ENCODE data around the gene BTBD1.

The BTBD1 gene

DNA sequence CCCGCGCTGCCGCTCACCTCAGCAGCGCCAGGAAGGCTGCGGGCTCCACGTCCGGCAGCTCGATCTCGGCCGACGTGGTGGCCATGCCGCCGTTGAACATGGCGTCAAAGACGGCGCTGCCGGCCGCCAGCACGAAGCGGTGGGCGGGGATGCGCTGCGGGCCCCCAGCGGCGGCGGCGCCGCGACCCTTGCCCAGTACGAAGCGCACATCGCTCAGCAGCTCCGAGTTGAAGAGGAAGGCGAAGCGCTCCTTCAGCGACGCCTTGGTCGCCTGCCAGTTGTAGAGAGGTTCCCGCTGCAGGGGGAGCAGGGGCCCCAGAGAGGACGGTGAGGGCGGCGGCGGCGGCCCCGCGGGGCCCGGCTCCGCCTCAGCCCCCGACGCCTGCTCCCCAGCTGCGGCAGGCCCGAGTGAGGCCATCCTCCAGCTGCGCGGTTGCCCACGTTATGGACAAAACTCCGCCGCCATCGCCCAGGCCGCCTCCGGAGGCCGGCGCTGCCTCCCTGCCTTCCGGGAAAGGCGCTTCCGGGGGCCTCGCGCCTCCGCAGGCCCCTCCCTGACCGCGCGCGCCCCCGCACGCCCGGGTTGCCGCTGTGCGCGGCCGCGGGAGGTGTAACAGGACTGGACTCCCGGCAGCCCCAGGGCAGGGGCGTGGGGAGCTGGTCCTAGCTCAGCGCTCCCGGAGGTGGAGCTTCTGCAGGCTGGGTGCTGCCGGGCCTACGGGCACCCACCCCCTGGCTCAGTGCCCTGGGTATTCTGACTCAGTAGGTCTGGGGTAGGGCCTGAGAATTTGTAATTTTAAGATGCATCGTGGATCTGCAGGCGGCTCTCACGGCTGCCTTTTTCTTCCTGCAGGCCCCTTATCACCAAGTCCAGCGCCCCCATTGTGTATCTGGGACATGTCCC lies at the start of gene BTBD1:
Gene BTBD1 (minus strand): TSS at position 519 of the 904 bp plus-strand sequence. CDS start 101 bp downstream, at position 418.
- DNase-seq (ENCODE audit: low read depth, low spot score) = peak; percentile 93

DNA sequence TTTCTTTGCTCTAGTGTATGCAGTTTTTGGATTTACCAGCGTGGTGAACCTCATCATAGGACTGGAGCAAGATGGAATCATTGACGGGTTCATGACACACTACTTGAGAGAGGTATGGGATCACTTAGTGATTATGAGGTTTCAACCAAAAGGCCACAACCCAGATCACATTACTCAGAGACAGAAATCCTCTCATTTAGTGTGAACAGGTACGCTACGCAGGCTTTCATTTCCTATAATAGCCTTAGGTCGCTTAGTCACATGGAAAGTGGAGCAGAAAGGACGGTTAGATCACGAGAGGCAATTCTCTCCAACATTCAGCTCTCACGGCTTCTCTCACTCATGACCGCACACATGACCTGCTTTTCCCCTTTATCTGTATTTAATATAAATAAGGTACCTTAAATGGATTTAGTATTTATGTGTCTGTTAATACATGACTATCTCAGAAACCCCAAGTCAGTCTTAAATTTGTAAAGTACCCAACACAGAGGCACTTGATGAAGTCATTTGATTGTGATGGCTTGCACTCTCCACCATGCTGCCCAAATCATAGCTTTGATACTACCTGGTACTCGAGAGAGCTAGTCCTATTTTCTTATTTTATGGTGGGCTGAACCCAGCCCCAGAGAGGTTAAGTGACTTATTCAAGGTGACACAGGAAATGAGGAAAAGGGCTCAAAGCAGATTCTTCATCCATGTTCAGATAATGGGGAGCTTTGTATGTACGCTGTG lies 48.9 kb upstream of the BTBD1 start:
- no peak for DNase-seq (ENCODE audit: low read depth, low spot score)
- H3K27ac ChIP-seq = no peak overlapping the region

More for the DNA sequence above, at the start of gene BTBD1:
- peak within 1 kb of the TSS; percentile 79 for H3K27ac ChIP-seq

DNA sequence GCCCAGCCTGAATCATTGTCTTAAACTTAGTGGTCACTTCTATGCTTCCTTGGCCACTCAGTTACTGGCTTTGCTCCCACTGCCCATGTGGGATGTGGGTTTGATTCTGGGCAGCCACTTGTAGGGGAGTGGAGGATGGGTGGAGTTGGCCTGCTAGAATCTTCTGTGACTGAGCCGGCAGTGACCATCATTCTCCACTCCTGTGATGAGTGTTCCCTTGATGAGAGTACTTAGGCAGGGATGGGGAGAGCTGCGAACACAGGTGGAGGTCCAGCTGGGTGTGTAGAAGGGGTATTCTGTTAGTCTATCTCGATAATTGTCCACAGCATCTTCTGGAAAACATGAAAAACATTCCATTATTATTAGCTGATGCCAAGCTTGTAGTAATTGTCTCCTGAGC lies 48.4 kb upstream of the BTBD1 start:
- H3K27ac ChIP-seq = no peak overlapping the region
- no peak for DNase-seq (ENCODE audit: low read depth, low spot score)

DNA sequence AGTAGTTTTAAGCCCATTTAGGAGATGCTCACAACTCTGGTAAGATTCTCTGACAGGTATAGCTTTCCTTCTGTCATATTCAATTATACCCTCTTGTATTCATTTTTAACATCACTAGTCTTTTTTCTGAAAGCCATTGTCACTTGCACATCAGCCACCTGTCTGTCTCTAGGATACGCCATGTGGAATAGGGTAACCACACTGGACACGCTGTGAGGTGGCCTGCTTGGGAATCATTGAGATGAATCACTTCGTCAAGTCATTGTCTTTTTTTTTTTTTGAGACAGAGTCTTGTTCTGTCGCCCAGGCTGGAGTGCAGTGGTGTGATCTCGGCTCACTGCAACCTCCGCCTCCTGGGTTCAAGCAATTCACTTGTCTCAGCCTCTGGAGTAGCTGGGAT lies 47.8 kb upstream of the BTBD1 start:
- no peak for DNase-seq (ENCODE audit: low read depth, low spot score)
- H3K27ac ChIP-seq = no peak overlapping the region

DNA sequence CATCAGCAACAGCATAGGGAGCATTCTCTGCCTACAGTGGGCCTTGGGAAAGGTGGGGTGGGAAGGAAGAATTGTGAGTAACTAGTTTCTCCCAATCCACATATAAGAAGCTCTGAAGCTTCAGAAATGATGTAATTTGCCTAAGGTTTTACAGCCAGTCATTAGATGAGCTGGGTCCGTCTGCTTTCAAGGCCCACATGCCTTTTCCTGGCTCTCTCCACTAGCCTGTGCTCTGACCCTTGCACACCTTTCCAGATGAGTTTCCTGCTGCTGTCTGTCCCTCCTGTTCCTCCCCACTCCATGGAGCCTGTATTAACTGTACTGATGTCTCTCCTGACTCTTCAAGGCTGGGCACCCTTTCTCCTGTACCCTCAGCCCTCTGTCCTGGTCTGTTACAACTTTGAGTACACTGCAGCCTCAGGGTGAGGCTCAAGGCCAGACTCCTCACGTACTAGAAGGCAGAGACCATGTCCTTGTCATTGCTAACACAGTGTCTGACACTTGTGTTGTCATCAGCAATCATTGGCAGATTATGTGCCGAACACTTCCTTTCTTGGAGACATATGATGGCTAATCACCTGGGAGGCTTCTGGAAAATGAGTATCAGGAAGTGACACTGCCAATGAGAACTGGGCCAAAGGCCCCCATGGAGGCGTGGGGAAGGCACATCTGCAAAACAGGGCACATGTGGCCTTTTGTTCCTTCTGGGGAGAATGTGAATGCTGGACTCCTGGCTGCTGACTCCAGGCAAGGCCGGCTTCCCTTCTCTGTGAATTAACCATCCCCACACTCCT lies 47.0 kb upstream of the BTBD1 start:
- DNase-seq (ENCODE audit: low read depth, low spot score) = no peak
- no peak overlapping the region for H3K27ac ChIP-seq

DNA sequence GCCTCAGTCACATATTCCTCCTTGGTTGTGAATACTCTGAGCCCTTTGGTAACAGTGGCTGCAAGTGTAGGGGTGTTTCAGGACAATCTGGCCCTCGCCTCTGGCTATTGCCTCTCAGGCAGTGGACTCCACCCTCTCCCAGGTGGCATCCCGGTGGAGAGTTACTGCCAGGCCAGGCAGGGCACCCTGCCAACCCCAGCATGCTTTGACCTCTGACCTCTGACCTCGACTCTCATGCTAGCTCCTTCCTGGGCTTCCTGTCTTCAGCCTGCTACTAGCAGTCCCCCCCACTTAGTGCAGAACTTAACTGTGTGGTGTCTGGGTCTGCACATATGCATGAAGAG lies 45.9 kb upstream of the BTBD1 start:
- no peak for DNase-seq (ENCODE audit: low read depth, low spot score)
- H3K27ac ChIP-seq = no peak overlapping the region

DNA sequence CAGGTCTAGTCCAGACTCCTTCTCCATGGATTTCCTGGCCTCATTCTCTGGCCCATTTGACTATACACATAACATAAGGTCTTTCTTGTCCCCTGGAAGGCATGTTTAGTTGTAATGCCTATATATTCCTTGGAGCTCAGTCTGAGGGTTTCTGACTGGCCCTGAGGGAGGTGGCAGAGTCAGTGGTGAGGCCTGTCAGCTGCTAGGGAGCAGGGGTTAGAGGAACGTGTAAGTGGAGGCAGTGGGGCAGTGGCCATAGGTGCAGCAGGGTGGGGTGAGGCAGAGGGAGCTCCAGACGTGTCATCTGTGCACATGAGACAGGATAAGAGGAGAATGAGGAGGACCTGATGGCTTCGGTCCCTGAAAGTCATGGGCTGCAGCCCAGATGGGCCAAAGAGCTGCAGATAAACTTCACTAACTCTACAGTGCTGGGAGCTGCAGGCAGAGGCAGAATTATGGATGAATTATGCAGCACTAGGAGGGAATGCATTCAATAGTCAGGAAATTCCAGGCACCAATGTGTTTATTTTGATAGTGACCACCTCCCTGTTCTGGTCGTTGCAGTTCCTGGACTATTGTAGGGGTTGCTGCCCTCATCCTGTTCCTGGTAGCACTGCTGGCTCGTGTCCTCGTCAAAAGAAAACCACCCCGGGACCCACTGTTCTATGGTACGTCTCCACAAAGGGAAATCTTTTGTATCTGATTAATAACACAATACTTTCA lies 45.3 kb upstream of the BTBD1 start:
- DNase-seq (ENCODE audit: low read depth, low spot score) = no peak

DNA sequence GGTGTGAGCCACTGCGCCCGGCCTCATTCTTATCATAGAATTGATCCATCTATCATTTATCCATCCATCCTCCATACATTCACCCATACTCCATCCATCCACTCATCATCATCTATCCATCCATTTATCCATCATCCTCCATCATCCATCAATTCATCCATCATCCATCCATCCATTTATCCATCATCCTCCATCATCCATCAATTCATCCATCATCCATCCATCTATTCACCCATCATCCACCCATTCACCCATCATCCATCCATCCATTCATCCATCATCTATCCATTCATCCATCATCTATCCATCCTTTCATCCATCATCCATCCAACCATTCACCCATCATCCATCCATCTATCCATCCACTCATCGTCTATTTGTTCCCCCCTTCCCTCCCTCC lies 44.1 kb upstream of the BTBD1 start:
- no peak for DNase-seq (ENCODE audit: low read depth, low spot score)
- no peak overlapping the region for H3K27ac ChIP-seq

More for the DNA sequence above, 45.3 kb upstream of the BTBD1 start:
- no peak overlapping the region for H3K27ac ChIP-seq

DNA sequence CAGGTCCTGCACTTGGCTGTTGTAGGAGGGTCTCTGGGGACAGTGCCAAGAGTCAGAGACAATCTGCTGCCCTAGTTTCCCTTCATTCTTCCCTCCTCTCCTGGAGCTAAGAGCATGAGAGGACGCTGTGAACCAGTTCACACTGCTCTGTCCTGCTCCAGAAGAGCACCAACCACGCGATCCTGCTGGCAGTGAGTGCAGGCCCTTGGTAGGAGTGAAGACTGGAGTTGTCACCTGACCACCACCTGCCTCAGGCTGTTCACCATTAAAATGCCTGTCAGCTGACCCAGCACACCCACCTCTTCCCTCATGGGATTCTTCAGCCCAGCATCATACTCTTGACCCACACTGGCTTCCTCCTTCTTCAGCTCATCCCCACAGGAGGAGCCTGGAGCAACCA lies 43.3 kb upstream of the BTBD1 start:
- no peak for DNase-seq (ENCODE audit: low read depth, low spot score)
- no peak overlapping the region for H3K27ac ChIP-seq

DNA sequence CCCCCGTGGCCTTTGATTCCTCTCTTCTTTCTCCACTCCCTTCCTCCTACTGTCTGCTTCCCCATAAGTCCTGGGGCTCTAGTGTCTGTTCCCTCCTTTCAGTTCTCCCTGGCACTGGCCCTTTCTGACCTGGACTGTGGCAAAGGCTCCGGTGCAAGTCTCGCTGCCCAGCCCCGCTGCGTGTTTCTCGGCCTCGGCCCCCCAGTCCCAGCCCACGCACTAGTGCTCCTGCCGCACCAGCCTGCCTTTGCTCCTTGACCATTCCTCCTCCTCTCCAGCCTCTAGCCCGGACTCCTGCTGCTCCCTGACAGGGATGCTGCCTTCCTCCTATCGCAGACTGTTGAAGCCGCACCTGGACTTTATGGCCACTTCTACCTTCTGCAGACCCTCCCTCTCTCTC lies 42.5 kb upstream of the BTBD1 start:
- no peak for DNase-seq (ENCODE audit: low read depth, low spot score)
- H3K27ac ChIP-seq = no peak overlapping the region

DNA sequence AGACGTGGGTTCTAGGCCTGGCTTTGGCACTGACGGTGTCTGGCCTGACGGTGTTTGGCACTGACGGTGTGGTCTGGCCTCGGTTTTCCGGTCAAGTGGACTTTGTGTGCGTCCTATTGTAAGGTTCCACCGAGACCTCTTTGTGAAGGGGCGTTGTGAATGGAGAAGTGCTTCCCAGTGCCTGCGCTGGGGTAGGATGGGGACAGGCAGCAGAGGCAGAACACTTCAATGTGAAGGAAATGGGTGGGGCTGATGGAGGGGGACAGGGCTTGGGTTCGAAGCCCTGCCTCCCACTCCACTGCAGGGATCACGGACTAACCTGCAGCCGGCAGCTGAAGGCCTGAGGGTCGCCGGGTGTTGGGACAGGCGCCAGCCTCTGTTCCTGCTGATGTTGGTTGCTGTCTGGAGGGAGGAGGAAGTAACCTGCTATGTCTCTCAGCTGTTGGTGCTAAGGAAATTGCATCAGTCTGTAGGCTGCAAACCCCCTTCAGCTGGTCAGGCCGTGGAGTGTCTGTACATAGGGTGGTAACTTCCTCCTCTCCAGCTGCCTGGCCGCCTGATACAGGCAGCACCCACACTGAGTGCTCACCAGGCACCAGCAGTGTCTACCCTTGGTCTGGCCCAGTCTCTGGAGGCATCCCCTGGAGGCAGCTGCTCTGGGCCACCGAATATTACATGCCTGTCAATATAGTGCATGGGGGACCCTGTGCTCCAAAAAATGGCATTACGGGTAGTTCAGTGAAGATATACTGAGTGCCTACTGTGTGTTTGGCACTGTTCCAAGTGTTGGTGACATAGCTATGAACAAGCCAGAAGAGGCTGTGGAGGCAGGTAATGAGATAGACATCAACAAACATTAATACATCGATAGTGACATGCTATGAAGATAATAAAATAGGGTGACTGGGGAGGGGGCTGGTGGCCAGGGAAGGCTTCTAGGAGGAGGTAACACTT lies 41.5 kb upstream of the BTBD1 start:
- no peak for DNase-seq (ENCODE audit: low read depth, low spot score)
- H3K27ac ChIP-seq = peak overlapping the region; percentile 24

DNA sequence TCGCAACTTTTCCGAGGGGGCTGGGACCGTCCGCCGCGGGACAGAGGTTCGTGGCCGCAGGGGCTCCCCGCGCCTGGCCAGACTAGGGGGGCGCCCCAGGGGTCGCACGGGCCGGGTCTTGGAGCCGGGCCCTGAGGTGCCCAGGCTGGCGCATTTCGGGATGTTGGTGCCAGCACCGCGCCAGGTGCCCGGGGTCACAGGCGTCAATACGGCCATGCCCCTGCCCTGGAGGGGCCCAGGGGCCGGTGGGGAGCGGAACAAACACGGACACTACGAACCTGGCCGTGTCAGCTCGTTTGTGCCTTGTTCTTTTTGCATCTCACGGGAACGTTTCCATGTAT lies 40.8 kb upstream of the BTBD1 start:
- H3K27ac ChIP-seq = no peak overlapping the region

DNA sequence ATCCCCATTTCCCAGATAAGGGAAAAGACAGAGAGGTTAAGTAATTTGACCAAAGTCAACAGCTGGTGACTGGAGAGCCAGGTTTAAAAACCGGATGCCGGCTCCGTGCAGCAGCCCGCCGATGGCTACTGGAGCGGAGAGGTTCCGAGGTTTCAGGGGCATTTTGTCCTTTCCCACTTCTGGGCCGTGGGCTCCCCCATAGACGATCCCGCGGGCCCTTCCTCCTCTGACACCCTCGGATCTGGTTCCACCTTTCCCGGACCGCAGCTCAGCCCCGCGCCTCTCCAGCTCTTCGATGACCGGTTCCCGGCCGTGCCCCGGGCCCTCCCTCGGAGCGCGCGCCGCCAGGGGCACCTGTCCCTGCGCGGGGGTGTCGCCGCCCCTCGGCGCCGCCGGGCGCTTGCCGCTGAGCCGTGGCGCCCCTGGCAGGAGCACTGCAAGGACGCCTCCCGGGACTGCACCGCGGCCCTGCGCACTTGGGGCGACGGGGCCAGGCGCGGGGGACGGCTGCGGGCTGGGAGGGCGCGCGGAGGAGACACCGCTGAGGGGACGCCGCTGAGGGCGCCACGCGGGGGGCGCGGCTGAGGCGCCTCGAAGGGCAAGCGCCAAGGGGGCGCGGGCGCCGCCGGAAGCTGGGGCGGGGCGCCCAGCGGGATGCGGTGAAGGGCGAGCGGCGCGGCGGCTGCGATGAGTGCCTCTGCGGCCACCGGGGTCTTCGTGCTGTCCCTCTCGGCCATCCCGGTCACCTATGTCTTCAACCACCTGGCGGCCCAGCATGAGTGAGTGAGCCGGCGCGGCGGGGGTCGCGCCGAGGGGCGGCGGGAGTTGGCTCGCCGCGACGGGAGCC lies 40.2 kb upstream of the BTBD1 start, which contains the start of gene TM6SF1:
Gene TM6SF1 (plus strand): TSS at position 652 of the 847 bp plus-strand sequence. CDS start 36 bp downstream, at position 688.
- DNase-seq (ENCODE audit: low read depth, low spot score) = no peak
- H3K27ac ChIP-seq = peak within 1 kb of the TSS; percentile 24

More for the DNA sequence above, 40.8 kb upstream of the BTBD1 start:
- no peak for DNase-seq (ENCODE audit: low read depth, low spot score)

DNA sequence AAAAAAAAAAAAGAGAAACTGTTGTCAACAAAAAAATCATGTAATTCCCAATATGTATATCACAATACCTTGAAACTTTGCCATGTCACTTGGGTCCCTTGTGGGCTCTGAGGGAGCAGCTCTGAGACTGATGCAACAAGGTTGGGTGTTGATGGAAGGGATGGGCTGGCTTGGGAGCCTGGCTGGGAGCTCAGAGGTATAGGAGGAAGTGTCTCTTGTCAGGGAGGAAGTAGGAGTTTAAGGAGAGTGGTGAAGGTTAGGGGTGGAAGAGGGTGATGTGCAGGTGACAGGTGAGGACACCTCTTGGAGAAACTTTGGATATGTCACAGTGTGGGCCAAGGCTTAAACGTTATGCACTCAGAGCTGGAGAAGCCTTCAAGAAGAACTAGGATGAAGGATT lies 38.4 kb upstream of the BTBD1 start:
- H3K27ac ChIP-seq = no peak overlapping the region
- no peak for DNase-seq (ENCODE audit: low read depth, low spot score)

DNA sequence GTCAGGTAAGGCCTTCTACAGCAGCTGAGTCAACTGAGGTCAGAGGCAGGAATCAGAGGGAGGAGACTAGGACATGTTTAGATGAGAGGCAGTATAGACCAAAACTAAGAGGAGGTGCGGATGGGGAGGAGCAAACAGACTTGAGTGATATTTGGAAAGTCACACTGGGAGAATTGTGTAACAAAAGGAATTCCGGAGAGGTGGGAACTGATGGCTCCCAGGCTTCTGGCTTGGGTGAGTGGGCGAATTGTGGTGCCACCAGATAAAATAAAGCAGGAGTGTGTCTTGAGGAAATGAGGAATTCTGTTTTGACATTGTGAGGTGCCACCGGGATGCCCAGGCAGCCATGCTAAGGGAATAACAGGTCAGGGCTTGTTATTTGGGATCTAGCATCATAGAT lies 37.1 kb upstream of the BTBD1 start:
- no peak for DNase-seq (ENCODE audit: low read depth, low spot score)
- H3K27ac ChIP-seq = no peak overlapping the region

DNA sequence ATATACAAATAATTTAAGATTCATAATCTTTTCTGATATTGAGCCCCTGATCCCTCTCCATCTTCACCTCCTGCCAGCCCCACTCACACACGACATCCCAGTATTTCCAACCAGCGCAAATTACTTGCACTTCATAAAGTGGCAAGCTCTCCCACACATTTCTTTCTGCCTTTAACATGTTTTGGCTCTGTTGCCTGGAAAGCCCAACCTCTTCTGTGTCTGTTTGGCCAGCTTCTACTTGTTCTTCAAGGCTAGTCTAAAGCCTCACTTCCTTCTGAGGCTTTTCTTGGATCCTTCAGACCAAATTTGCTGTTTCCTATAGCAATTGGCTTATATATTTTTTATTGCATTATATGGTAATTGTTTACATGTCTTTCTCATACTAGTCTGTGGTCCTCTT lies 35.3 kb upstream of the BTBD1 start:
- H3K27ac ChIP-seq = no peak overlapping the region
- no peak for DNase-seq (ENCODE audit: low read depth, low spot score)

DNA sequence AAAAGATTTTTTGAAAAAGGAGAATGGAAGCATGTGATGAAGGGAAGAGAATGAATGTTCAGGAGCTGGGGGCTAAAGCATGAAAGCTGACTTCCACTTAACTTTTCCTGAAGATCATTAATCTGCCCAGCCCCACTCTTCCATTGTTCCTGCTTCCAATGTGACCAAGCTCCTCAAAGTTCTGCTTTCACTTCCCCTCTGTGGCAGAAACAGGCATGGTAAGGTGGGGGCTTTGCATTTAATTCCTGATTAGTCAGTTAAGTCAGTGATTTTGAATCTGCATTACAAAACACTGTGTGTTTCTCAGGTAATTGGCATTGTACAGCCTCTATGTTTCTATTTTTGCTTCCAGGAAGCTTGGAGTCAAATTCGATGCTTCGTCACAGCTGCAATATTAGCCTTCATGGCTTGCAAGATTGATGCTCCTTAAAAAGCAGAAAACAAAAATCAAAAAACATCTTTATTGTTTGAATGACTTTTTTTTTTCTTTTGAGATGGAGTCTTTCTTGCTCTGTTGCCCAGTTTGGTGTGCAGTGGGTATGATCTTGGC lies 33.1 kb upstream of the BTBD1 start:
- no peak for DNase-seq (ENCODE audit: low read depth, low spot score)
- H3K27ac ChIP-seq = no peak overlapping the region

DNA sequence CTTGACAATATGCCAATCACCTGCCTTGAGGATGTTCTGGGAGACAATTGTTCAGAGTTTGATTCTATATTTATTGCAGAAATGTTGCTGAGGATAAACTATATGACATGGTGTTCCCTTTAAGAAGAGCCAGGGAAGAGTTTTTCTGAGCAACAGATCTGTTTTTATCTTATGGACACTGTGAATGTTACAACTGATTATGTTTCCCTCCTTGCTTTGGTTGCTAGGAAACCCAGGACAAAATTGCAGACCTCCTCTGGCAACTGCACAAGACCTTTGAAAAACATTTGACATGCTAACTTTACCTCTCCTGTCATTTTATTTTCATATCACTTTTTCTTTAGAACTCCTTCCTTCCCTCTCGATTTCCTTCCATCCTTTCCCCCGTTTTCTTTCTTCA lies 32.2 kb upstream of the BTBD1 start:
- H3K27ac ChIP-seq = no peak overlapping the region
- DNase-seq (ENCODE audit: low read depth, low spot score) = no peak

Data from epithelial cell of prostate (primary cell).